HG02840 (cell line): ENCODE measurements around the gene SEC11A.
"Not testable (repeated sequence)": the region's sequence is repeated elsewhere in the genome, so short reads cannot be mapped to it uniquely, and the experiment has no call there.

Experiments used
- ATAC-seq: cut with Tn5 transposase; IDR thresholded peaks from one replicate; pipeline ENCODE4 v1.9.1; 2021; ENCODE audit warnings: mild to moderate bottlenecking, moderate library complexity, moderate number of reproducible peaks; ENCODE audit not compliant: unreplicated experiment, low FRiP score

Gene SEC11A

DNA sequence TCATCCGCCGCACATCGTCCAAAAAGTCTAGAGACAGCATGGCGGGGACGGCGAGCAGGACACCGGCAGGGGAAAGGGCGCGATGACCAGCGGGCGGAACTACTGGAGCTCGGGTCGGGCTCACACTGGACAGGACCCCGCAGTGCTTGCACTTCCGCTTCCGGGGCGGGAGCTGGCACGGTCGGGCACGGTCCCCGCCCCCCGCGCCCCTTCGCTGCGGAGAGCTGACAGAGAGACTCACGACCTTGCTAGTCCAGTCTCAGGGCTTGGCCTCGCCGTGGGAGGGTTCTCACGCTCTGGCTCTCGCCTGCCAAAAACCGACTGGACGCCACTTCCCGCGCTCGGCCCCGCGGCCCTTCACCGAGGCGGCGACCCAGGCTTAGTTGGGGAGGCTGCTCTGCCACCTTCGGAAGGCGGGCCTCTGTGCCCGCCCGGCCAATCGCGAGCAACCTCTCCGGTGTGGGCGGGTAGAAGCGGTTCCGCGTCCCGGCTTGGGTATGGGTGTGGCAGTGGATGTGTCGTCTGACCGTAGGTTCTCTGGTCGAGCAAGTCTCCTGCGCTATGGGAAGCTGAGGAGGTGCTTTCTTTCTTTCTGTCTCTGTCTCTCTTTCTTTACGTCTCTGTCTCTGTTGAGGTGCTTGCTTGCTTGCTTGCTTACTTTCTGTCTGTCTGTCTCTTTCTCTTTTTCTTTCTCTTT is at the start of gene SEC11A:
Gene SEC11A (minus strand): TSS at position 104 of the 697 bp plus-strand sequence. CDS start 64 bp downstream, at position 40.
- ATAC-seq: peak; percentile 86

DNA sequence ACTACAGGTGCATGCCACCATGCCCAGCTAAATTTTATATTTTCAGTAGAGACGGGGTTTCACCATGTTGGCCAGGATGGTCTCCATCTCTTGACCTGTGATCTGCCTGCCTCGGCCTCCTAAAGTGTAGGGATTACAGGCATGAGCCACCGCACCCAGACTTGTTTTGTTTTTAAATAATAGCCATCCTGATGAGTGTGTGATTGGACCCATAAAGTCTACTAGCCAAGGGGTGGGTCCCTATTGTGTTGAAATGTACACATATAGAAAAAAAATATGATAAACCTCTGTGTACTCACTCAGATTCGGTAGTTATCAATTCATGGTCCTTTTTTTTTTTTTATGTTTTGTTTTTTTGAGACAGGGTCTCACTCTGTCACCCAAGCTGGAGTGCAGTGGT is 49.7 kb upstream of the SEC11A start:
- ATAC-seq: no peak

DNA sequence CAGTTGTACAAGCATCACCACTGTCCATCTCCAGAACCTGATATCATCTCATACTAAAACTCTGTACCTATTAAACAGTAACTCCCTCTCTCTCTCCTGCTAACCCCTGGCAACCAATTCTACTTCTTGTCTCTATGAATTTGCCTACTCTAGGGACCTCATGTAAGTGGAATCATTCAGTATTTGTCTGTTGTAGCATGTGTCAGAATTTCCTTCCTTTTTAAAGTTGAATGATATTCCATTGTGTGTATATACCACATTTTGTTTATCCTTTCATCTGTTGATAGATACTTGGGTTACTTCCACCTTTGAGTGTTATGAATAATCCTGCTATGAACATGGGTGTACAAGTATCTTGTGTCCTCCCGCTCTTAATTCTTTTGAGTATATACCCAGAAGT is 49.0 kb upstream of the SEC11A start:
- no peak for ATAC-seq

DNA sequence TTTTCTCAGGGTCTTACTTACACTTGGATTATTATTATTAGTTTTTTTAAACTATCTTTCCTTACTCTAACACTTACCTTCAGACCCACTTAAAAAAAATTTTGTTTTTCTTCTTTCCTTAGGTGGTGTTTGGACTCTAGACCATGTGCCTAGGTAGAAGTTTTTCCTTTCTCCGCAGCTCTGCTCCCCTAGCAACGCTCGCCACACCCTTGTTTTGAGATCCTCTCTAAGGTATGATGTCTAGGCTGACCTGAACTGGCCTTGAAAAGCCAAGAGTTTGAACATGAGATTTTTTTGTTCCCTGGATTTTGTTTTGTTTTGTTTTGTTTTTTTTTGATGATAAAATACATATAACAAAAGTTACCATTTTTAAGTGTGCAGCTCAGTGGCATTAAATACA is 48.6 kb upstream of the SEC11A start:
- ATAC-seq: no peak

DNA sequence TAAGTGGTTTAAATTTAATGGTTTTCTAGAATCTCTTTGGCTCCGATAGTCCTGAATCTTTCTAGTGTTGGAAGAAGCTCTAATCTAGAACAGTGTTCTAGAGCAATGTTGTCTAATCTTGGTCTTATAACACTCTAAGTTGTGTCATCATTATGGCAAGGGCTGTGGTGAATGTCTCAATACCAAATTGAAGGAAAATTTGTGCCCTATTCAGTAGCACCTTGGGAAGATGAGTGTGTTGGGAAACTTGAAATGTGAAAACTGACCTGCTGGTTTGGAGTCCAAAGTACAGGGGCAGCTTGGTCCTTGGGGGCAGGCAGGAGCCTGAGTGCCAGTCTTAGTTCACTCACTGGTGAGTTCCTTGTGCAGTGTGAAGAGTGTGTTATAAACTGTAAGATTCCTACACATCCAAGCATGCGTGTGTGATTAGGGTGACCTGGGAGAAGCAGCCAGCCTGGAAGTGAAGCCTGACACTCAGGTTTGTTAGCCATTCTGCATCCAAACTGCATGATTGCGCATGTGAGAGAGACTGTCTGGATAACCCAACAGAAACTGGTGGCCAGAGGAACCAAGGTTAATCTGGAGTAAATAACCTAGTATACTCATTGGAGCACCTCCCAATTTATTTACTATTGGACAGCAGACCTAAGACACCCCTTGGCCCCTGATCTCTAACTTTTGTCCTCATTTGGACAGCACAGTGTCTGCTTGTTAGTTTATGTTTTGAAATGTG is 47.1 kb upstream of the SEC11A start:
- no peak for ATAC-seq

DNA sequence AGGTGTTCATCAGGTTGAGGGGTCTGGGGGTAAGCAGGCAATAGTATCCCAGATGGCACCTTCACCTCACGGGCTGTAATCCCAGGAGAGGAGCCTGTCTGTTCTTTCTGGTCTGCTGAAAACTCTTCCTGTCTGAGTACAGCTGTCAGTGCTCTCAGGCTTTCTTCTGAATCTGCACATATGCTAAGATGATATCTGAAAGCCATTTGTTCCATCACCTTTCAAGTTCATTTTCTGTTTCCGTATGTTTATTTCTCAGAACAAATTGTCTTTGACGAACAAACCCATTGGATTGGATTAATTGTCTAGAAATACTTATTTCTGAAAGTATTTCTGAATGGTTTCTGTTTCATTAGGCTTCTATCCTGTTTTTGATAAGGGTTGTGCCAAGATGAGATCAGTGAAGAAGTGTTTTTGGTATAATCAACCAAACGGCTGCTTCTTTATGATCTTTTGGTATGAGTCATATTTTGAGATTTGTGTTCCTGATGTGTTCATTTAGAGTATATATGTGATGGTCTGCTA is 45.7 kb upstream of the SEC11A start:
- ATAC-seq: no peak

DNA sequence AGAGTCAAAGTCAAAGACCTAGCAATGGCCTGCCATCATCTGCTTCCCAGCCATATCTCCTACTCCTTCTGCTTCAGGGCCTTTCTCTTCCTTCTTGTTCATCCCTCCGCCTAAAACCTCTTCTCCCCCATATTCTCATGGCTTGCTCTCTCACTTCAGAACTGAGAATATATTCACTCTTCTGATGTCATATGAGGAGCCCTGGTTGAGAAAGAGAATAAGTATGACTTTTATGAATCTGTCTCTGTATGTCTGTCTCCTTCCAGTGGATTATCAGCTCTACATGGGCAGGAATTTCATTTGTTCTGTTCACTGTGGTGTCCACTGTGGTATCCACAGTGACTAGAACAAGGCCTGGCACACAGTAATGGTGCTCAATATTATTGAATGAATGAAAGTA is 44.3 kb upstream of the SEC11A start:
- ATAC-seq: no peak

DNA sequence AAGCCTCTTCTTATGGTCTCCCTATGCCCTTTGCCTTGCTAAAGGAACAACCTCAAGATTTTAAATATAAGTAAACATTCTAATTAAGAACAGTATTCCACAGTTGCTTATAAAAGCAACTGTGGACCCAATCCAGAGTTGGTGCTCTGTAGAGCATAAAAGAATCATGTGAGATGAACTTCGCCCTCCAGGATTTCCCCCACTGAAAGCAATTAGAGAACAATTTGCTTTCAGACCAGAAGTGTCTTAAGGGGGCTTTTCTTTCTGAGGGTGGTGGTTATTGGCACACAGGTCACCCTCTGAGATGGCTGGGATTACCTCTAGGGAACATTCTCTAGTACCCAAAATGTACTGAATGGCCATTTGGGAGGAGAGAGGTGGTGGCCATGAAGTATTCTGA is 43.1 kb upstream of the SEC11A start:
- ATAC-seq: no peak

DNA sequence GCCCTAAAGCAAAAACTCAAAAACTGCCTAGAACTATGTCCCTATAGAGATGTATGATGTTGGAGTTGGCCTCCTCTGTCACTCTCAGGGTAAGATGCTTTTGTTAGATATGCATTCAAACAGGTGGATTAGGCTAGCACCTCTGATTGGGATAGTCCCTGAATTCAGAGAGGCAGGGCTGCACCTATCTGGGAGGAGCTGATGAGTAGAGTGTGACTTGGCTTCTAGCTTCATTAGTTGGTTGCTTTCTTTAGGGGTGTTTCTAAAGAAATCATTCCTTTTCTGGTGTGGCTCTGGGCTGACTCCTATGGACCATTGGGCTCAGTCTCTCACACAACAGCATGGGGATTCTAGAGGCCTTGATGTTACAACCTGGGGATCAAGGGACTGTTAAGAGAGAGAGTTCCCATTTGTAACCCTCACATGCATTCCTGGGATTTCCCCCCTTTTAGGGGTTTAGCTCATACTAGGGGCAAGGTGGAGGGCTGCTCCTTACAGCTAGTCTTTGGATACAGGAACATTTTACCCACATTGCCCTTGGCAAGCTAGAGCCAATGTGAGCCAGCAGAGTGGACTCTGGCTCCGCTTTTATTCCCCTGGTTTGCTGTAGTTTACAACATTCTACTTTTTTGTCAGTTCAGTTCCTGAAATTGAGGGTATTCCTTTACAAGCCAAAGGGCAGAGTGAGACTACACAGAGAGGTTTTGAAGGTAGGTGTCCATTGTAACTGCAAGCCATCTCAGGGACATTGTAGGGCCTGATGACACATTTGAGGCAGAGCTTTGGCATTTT is 40.0 kb upstream of the SEC11A start:
- no peak for ATAC-seq

DNA sequence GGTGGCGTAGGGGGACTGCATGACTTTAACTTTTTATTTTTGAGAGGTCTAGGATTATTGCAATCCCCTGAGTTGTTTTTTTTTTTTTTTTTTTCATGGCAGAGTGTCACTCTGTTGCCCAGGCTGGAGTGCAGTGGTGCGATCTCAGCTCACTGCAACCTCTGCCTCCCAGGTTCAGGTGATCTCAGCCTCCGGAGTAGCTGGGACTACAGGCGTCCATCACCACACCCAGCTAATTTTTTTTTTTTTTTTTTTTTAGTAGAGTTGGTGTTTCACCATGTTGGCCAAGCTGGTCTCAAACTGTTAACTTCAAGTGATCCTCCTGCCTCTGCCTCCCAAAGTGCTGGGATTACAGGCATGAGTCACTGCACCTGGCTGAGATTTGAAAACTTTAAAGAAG is 39.0 kb upstream of the SEC11A start:
- not testable (repeated sequence) for ATAC-seq

DNA sequence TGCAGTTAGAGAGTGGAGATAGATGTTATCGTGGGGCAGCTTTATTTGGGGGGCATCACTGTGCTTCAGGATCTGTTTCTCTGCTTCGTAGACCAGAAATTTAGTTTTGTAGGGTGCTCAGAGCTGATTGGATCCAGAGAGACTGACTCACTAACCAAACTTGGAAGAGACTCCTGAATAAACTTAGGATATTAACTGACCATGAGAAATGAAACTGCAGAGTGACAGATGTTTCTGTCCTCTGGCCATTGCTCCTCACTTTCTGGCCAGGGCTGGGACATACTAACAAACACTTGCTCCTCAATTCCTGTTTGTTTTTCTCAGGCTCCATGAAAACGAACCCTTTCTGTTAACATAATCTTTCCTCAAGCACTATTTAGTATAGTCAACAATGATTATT is 36.8 kb upstream of the SEC11A start:
- no peak for ATAC-seq

DNA sequence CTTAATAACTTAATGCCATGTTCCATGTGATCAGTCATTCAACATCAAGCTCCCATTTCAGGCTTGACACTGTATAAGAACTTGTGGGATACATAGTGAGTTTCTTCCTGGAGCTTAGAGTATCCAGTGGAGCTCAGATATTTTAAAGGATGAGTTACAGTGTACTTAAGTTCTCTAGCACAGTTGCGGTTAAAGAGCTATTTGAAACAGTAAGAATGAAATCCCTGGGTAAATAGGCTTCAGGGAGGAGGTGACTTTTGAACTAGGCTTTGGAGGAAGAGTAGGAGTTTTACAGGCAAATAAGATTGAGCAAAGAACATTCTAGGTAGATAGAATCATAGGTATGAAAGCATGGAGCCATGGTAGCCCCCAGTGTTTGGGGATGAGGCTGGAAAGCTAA is 36.3 kb upstream of the SEC11A start:
- ATAC-seq: no peak

DNA sequence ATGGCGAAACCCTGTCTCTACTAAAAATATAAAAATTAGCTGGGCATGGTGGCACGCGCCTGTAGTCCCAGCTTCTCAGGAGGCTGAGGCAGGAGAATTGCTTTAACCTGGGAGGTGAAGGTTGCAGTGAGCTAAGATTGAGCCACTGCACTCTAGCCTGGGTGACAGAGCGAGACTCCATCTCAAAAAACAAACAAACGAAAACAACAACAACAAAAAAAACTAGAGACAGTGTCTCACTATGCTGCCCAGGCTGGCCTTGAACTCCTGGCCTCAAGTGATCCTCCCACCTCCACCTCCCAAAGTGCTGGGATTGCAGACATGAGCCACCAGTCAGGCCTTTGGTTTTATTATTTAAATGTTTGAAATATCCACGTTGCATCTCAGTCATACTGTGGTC is 35.8 kb upstream of the SEC11A start:
- not testable (repeated sequence) for ATAC-seq

DNA sequence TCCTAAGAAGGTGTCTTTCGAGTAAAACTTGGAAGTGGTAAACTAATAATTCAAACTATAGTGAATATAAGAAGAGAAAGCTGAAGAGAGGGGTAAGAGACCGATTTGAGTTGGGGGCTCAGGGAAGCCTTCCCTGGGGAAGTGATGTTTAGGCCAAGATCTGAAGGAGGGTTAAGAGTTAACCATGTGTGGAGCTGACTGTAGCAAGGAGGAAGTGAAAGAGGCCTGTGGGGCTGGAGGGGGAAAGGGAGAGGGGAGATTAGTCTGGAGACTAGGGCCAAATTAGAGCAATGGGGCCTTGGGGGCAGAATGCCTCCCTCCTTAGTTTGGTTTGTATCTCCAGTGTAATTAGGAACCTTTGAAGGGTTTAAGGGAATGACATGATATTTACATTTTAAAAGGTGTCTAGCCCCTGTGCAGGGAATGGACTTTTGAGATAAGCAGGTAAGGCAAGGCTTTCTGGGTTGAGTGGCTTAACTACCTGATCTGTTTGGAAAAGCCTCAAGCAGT is 34.7 kb upstream of the SEC11A start:
- ATAC-seq: peak; percentile 30

DNA sequence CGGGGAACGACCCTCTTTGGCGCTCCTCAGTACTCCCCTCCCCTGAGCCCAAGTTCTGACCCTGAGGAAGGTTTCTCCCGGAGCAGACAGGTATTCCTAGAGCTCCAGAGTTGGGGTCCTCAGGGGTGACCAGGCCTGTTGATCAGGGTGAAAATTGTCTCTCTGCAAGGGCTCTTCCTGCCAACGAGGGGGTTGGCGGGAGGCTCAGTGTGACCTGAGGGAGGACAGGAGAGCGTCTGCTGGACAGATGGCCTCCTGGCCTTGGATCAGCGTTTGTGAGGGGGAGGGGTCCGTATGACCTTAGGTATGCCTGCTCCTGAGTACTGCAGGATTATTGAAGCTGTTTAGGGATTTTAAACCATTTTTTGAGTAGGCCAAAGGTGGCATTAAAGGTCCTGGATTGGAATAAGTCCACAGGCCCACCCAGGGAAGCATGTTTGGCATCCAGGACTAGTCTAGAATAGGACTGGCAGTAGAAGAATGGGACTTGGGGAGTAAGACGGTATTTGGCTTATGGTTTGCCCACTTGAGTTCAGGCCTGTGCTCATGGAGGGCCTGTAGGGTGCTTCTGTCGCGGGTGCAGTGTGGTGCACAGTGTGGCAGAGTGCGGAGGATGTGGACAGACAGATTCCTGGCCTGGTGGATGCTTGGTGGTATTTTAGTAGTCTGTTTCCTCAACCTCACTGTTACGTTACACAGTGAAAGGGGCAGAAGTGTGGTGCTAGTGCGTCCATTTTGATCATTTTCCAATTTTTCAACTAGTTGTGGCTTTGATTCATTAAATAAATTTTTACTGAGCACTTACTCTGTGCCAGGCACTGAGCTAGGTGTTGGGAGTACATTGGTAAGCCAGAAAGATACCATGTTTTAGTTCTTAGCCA is 33.4 kb upstream of the SEC11A start:
- peak; percentile 0 for ATAC-seq

DNA sequence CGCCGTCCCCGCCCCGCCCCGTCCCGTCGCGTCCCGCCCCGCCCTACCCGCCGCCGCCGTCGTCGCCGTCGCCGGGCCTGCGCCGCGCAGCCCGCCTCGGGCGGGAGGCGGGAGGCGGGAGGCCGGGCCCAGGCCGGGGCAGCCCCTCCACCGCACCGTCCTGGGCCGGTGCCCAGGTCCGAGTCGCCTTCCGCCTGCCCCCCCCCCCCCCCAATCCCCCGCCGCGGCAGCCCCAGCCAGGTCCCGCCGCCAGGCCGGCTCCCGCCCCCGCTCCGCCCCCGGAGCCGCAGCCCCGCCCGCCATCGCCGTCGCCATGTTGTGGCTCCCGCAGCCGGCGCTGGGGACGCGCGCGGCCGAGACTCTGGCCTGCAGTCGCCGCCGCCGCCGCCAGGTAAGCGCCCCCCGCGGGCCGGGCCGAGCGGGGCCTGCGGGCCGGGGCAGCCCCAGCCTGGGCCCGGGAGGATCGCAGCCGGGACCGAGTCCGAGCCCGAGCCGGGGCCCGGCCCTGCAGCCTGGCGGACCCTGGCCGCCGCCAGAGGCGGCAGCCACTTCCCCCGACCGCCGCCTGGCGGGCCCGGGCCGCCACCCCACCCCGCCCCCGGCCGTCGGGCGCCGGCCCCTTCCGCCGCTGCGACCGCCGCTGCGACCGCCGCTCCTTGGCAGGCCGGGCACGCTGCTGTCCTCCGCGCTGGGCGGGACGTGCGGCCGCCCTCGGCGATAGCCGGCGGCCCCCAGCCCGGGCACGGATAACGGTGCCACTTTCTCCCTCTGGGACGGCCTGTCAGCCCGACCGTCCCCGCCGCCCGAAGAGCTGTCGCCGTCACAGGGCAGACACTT is 32.6 kb upstream of the SEC11A start, which contains the start of gene ZNF592:
Gene ZNF592 (plus strand): TSS at position 319 of the 837 bp plus-strand sequence. CDS start 34,084 bp downstream, outside the sequence.
- peak; percentile 54 for ATAC-seq

DNA sequence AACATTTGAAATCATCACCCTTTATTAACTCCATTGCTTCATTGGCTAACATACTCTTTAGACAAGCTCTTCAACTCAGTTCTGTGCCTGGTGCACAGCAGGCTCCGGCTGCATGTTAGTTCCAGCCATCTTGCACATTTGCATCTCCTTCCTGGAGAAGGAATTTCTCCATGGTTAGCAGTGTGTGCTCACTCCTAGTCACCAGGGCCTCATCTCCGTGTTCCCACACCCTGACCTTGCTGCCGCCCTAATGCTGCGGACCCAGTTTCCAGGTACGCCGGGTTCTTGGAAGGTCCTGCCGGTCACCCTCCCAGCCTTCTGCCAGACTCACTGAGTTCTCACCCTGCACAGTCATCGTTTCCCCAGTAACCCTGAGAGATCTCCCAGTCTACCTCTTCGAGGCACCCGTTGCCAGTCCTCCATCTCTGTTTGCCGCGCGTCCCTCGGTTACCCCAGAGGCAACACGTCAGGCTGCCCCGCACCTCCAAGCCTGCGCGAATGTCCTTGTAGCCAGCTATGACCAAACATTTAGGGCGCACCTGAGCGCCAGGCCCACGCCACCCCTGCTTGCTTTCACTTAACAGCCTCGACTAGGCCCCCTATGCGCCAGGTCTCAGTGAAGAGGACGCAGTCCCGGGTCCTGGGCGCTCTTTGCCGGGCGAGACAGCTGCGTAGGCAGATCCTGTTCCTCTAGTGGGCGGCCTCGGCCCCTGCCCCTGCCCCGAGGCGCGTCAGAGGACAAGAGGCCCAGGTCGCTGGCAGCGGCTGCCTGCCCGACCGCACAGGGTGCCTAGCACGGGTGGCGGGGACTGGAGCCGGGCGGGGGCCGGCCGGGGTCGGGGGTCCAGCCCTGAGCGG is 31.7 kb upstream of the SEC11A start:
- peak; percentile 41 for ATAC-seq

DNA sequence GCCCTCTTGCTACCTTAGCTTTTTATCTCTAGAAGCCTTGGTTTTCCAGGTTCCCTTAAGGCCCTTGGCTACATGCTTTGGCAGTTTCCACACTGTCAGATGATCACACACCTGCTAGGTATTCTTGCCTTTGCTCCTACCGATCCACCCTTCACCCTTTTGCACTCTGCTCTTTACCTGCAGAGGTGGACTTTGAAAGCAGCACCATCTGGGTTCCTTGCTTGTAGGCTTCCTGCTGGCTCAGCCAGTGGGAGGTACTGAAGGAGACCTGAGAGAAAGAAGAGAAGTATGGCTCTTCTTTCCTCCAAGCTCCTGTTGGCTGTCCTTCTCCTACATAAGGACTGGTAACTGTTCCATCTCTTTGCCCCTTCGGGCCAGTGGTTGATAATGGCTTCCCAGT is 25.2 kb upstream of the SEC11A start:
- no peak for ATAC-seq
